ENCODE data around the gene TNRC18.
"Not testable (repeated sequence)": the region's sequence is repeated elsewhere in the genome, so short reads cannot be mapped to it uniquely, and the experiment has no call there.

Gene TNRC18

GRCh38 chr7:5286933-5287332 lies 136.7 kb downstream of the TNRC18 start:
- DNase-seq: no peak

- DNase-seq: peak; percentile 75
Observed at GRCh38 chr7:5284304-5285281, 139.0 kb downstream of the TNRC18 start.

- DNase-seq: no peak
Observed at GRCh38 chr7:5283421-5284303, 140.0 kb downstream of the TNRC18 start.

- peak; percentile 22 for DNase-seq
Observed at GRCh38 chr7:5282543-5283316, 140.9 kb downstream of the TNRC18 start, which contains the start of gene SLC29A4. Gene SLC29A4, plus strand, starts transcription at chr7:5282943. Its CDS starts 4,874 bp downstream, at chr7:5287817.

- not testable (repeated sequence) for DNase-seq
Observed at GRCh38 chr7:5281598-5282500, 141.8 kb downstream of the TNRC18 start.

GRCh38 chr7:5279734-5280133 lies 143.9 kb downstream of the TNRC18 start:
- DNase-seq: no peak

GRCh38 chr7:5278766-5279165 lies 144.9 kb downstream of the TNRC18 start:
- no peak for DNase-seq

- no peak for DNase-seq
Observed at GRCh38 chr7:5276611-5277010, 147.0 kb downstream of the TNRC18 start.

GRCh38 chr7:5276123-5276522 lies 147.5 kb downstream of the TNRC18 start:
- DNase-seq: not testable (repeated sequence)

GRCh38 chr7:5275510-5275909 lies 148.1 kb downstream of the TNRC18 start:
- DNase-seq: peak; percentile 4

GRCh38 chr7:5274985-5275431 lies 148.6 kb downstream of the TNRC18 start:
- not testable (repeated sequence) for DNase-seq

GRCh38 chr7:5274441-5274840 lies 149.2 kb downstream of the TNRC18 start:
- DNase-seq: no peak

- peak; percentile 68 for DNase-seq
Observed at GRCh38 chr7:5273831-5274405, 149.7 kb downstream of the TNRC18 start.

GRCh38 chr7:5270788-5271187 lies 152.8 kb downstream of the TNRC18 start:
- no peak for DNase-seq

GRCh38 chr7:5269992-5270657 lies 153.5 kb downstream of the TNRC18 start:
- not testable (repeated sequence) for DNase-seq

GRCh38 chr7:5267829-5268228 lies 155.8 kb downstream of the TNRC18 start:
- not testable (repeated sequence) for DNase-seq

GRCh38 chr7:5266191-5267028 lies 157.2 kb downstream of the TNRC18 start:
- DNase-seq: no peak

- DNase-seq: no peak
Observed at GRCh38 chr7:5265320-5266190, 158.1 kb downstream of the TNRC18 start.
